T-cell (primary cell): ENCODE measurements around the gene HOXA3. TPM values are rescaled to one million over a fixed set of nuclear protein-coding genes. Genes with fewer than 3 reads are reported as not detected.

Experiments
- ATAC-seq, 4 experiments: fragments of 200-7000 bp in 3 of 4; fragments of 150-1000 bp in 1 of 4; cut with Tn5 transposase; replicated peaks in 1 of 4; 1 replicate in 3 of 4; 2 replicates in 1 of 4; pipeline ENCODE4 v1.10.0; 2021; ENCODE audit warnings: moderate library complexity in 3 of 4, mild to moderate bottlenecking in 2 of 4, moderate number of reproducible peaks in 1 of 4
- CTCF ChIA-PET, 2 donors: fragments of 300-600 bp; sonication (Branson Sonifier 250); formaldehyde crosslinking; loops; one replicate each; lab custom pipeline; 2022; ENCODE audit warnings: antibody characterized with exemption in 2 of 2; lab: Charles Lee
- POLR2A ChIA-PET, 2 donors: fragments of 300-600 bp; sonication (Branson Sonifier 250); formaldehyde crosslinking; loops; one replicate each; lab custom pipeline; 2022; ENCODE audit warnings: antibody characterized with exemption in 2 of 2; lab: Charles Lee
- DNase-seq, 35 experiments: peaks; one replicate each; pipeline versions ENCODE4 v3.0.0 to v3.0.0-alpha.2; 2013 to 2023
- H3K27ac ChIP-seq: one replicate; pipeline ENCODE4 v1.5.1; 2013; ENCODE audit warnings: low read length
- H3K27me3 ChIP-seq, 2 experiments: replicated peaks in 1 of 2; 1 replicate in 1 of 2; 2 replicates in 1 of 2; pipeline versions ENCODE4 v1.6.1 to v1.7.0; 2013; ENCODE audit warnings: low read length in 1 of 2, mixed read lengths in 1 of 2; ENCODE audit not compliant: control insufficient read depth in 2 of 2, insufficient read depth in 2 of 2; ENCODE audit errors: extremely low read depth in 1 of 2
- H3K36me3 ChIP-seq, 2 donors: 1 replicate in 1 of 2; 2 replicates in 1 of 2; pipeline versions ENCODE4 v1.6.1 to v1.7.0; 2013; ENCODE audit warnings: low read length in 1 of 2; ENCODE audit not compliant: control insufficient read depth in 2 of 2, insufficient read depth in 1 of 2; ENCODE audit errors: extremely low read depth in 1 of 2
- H3K4me1 ChIP-seq, 2 experiments: 1 replicate in 1 of 2; 2 replicates in 1 of 2; pipeline versions ENCODE4 v1.6.1 to v1.7.0; 2013; ENCODE audit warnings: low read length in 2 of 2, mixed read lengths in 1 of 2; ENCODE audit not compliant: insufficient read depth in 2 of 2, control insufficient read depth in 1 of 2; ENCODE audit errors: extremely low read depth in 1 of 2
- H3K4me3 ChIP-seq, 2 donors: 1 replicate in 1 of 2; 2 replicates in 1 of 2; pipeline versions ENCODE4 v1.5.1 to v1.7.0; 2013; ENCODE audit warnings: mild to moderate bottlenecking in 2 of 2, low read length in 1 of 2, moderate library complexity in 1 of 2; ENCODE audit not compliant: control insufficient read depth in 1 of 2; ENCODE audit errors: extremely low read depth in 1 of 2
- H3K9me3 ChIP-seq: 2 replicates; pipeline ENCODE4 v1.7.0; 2013
- H3K27ac Mint-ChIP-seq, 2 donors: one replicate each; pipeline ENCODE4 v1.8.0; 2020 to 2021; ENCODE audit warnings: mild to moderate bottlenecking in 2 of 2, mixed read lengths in 2 of 2
- H3K27me3 Mint-ChIP-seq, 2 donors: one replicate each; pipeline ENCODE4 v1.8.0; 2021 to 2022; ENCODE audit warnings: mixed read lengths in 2 of 2
- H3K36me3 Mint-ChIP-seq: one replicate; pipeline ENCODE4 v1.8.0; 2021; ENCODE audit warnings: mixed read lengths
- H3K4me1 Mint-ChIP-seq, 3 donors: one replicate each; pipeline ENCODE4 v1.8.0; 2020 to 2022; ENCODE audit warnings: mixed read lengths in 3 of 3, mild to moderate bottlenecking in 1 of 3
- H3K4me3 Mint-ChIP-seq, 3 donors: one replicate each; pipeline ENCODE4 v1.8.0; 2020 to 2022; ENCODE audit warnings: mild to moderate bottlenecking in 3 of 3, mixed read lengths in 3 of 3, moderate library complexity in 3 of 3
- H3K9me3 Mint-ChIP-seq, 3 donors: one replicate each; pipeline ENCODE4 v1.8.0; 2020 to 2022; ENCODE audit warnings: mixed read lengths in 3 of 3
- WGBS: methylation state at CpG from one replicate; pipeline ENCODE4 v1.1.5; 2013; ENCODE audit warnings: missing lambda C conversion rate; ENCODE audit not compliant: insufficient coverage; 5-methylcytosine and 5-hydroxymethylcytosine counted together
- total RNA-seq, 35 experiments: library from RNA in 6 of 35; stranded (reverse) in 6 of 35; fragments of 120-200 nt in 1 of 35; gene quantifications; one replicate each; pipeline versions ENCODE4 v1.2.1 to v1.2.4 and lab custom pipeline; 2013 to 2026

Gene HOXA3
- total RNA-seq, 5 donors from 2014 or later (not counting 1 experiment from before 2014, with no cell fraction given): 0.79 to 1.4 TPM; not detected in 3

- Mint-ChIP-seq H3K9me3 (no peaks in the 10 kb centered on the region), H3K4me3 (no peak overlapping the region), H3K27ac (no peak overlapping the region), H3K4me1 (no peaks in the 10 kb centered on the region), H3K36me3 (no peaks in the 10 kb centered on the region), H3K27me3 (peaks cover 0 to 6% of the 10 kb centered on the region in 2 donors)
- Histone ChIP-seq H3K36me3 (no peaks in the 10 kb centered on the region), H3K27me3 (peaks cover 0 to 41% of the 10 kb centered on the region in 2 experiments), H3K4me3 (no peak overlapping the region), H3K27ac (no peak overlapping the region), H3K4me1 (no peaks in the 10 kb centered on the region), H3K9me3 (no peaks in the 10 kb centered on the region)
- ChIA-PET POLR2A (no interaction called here), CTCF (no interaction called here)
- DNase-seq: no peak
- no peak for ATAC-seq
- 63% methylated on average over 1 of the region's 3 CpGs for WGBS
Observed at GRCh38 chr7:27118580-27118979, 33.8 kb downstream of the HOXA3 start.

DNA sequence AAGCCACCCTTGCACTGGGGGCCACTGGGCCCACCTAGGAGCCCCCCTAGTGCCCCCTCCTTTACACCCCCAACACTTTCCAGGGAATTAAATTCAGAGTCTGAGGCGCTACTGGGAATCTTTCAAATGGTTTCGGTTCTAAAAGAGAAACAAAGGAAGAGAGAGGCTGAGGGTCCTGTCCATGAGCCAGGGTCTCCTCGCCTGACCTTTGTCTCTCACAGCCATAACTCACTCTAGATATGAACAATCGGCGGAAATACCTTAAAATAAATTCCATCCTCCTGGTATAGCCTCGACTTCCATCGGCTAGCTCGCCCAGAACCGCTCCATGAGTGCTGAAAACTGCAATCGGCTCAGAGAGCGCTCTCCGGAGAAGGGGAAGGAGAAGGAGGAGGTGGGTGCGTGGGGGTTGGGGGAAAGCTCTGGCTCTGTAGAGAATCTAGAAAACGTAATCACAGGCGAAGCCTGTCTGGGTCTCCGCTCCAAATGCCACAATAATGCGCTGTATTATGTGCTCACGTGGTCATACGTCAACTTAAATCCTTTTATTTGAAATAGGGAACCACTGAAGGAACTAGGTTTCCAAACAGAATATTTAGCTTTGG lies 34.4 kb downstream of the HOXA3 start:
- no peaks in the 10 kb centered on the region for H3K4me1 ChIP-seq
- H3K4me1 Mint-ChIP-seq: no peaks in the 10 kb centered on the region
- ATAC-seq: no peak
- H3K27ac ChIP-seq: no peak overlapping the region
- no peak overlapping the region for H3K4me3 Mint-ChIP-seq
- no peak overlapping the region for H3K27ac Mint-ChIP-seq
- no peaks in the 10 kb centered on the region for H3K36me3 Mint-ChIP-seq
- peaks cover 0 to 6% of the 10 kb centered on the region in 2 donors for H3K27me3 Mint-ChIP-seq
- H3K4me3 ChIP-seq: no peak overlapping the region
- POLR2A ChIA-PET: no interaction called here
- H3K27me3 ChIP-seq: peaks cover 0 to 40% of the 10 kb centered on the region in 2 experiments
- CTCF ChIA-PET: interaction anchor here in 1 of 2 donors (0.7 kb wide), 1 partner anchor 727 kb away, joined by 3 read pairs; no protein-coding TSS in a partner anchor
- no peak for DNase-seq
- WGBS: 95% methylated on average over 10 of the region's 19 CpGs
- no peaks in the 10 kb centered on the region for H3K9me3 ChIP-seq
- no peaks in the 10 kb centered on the region for H3K9me3 Mint-ChIP-seq
- no peaks in the 10 kb centered on the region for H3K36me3 ChIP-seq

DNA sequence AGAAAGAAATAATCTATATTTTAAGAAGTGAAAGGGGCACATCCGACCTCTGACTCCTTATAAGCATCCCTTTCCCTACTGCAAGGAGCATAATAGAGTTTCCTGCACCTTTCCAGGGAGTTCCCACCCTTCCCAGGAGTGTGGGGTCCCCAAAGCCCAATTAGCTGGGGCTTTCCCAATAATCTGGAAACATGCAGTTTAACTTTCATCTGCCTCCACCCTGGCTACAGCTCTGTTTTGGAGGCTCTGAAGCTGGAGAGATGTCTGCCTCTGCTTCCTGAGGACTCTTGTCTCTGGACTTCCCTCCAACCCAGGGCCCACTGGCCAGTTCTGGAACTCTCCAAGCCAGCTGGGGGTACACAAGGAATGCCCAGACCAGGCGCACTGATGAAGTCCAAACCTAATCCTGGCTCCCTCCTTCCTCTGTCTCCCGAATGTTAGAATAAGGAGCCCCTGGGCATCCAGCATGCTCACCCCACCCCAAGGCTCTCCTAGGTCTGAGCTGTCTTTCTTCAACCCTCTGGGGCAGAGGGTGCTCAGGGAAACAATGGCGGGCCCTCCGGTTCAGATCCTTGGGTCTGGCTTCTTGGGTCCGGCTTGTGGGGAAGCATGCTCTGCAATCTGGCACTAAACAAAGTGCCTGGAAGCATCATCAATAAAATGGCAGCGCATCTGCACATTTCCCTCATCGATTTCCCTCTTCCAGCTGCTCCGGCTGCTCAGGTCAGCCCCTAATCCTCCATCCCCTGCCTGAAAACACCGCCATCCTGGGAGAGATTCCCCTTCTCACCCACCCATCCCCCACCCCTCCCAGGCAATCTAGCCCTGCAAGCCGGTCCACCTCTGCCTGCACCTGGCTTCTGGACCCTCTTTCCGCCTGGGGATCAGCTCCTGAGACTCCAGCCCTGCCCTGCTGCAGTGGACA lies 35.2 kb downstream of the HOXA3 start:
- ChIA-PET CTCF (interaction anchor here in 1 of 2 donors (0.7 kb wide), 1 partner anchor 727 kb away, joined by 3 read pairs; no protein-coding TSS in a partner anchor), POLR2A (no interaction called here)
- no peak overlapping the region for H3K4me3 ChIP-seq
- Mint-ChIP-seq H3K27me3 (peaks cover 0 to 6% of the 10 kb centered on the region in 2 donors), H3K36me3 (no peaks in the 10 kb centered on the region), H3K4me3 (no peak overlapping the region), H3K9me3 (no peaks in the 10 kb centered on the region), H3K4me1 (no peaks in the 10 kb centered on the region), H3K27ac (no peak overlapping the region)
- peaks cover 0 to 41% of the 10 kb centered on the region in 2 experiments for H3K27me3 ChIP-seq
- H3K4me1 ChIP-seq: no peaks in the 10 kb centered on the region
- H3K27ac ChIP-seq: no peak overlapping the region
- DNase-seq (no peak), ATAC-seq (no peak)
- H3K36me3 ChIP-seq: no peaks in the 10 kb centered on the region
- no peaks in the 10 kb centered on the region for H3K9me3 ChIP-seq
- 82% methylated on average over 8 of the region's 12 CpGs for WGBS

DNA sequence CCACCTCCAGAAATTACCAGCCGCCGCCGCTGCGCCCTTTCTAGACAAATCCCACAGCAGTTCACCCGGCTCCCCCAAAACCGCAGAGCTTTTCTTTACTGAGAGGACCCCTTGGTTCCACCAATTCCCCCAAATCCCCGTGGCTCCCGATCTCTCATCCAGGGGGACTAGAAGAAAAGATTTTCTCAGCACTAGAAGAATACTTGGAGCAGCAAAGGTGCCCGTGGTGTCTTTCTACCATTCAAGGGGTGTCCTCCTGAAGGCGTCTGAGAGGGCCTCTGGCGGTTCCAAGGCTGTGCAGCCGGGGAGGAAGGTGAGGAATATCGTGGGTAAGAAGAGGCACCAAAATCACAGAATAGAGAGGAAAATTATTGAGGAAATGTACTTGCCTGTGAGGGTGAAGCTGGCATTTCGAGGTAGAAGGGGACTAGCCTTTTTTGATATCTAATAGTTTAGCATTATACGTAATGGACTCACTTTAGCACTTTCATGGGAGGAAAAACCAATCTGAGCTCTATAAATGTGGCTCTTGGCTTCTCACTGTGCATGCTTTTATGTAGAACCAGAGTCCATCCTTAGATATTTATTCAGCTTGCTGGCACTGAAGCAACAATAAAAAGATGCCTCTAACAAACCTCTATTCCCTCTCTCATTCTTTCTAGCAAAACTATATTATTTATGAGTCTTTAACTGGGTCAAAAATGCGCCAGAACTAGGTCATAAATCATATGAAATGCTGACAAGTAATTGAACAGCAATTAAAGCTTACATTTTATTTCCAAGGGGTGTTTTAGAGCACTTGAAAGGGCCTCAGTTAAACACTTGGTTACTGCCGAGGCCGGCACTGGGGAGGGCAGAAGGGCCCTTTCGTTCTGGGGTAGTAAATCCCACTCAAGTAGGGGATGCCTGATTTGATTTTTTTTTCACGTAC lies 36.1 kb downstream of the HOXA3 start:
- Mint-ChIP-seq H3K9me3 (no peaks in the 10 kb centered on the region), H3K4me3 (no peak overlapping the region), H3K27ac (no peak overlapping the region), H3K4me1 (no peaks in the 10 kb centered on the region), H3K27me3 (peaks cover 0 to 6% of the 10 kb centered on the region in 2 donors), H3K36me3 (no peaks in the 10 kb centered on the region)
- ATAC-seq (no peak), DNase-seq (no peak)
- CTCF ChIA-PET: no interaction called here
- Histone ChIP-seq H3K36me3 (no peaks in the 10 kb centered on the region), H3K27me3 (peaks cover 0 to 41% of the 10 kb centered on the region in 2 experiments), H3K4me3 (no peak overlapping the region), H3K9me3 (no peaks in the 10 kb centered on the region), H3K4me1 (no peaks in the 10 kb centered on the region), H3K27ac (no peak overlapping the region)
- WGBS: 79% methylated on average over 8 of the region's 20 CpGs
- POLR2A ChIA-PET: interaction anchor here in 1 of 2 donors (0.5 kb wide), 1 partner anchor 1036 kb away, joined by 3 read pairs; no protein-coding TSS in a partner anchor

GRCh38 chr7:27115221-27116026 lies 37.0 kb downstream of the HOXA3 start:
- no peaks in the 10 kb centered on the region for H3K36me3 Mint-ChIP-seq
- Histone ChIP-seq H3K9me3 (no peaks in the 10 kb centered on the region), H3K27me3 (peaks cover 0 to 38% of the 10 kb centered on the region in 2 experiments), H3K36me3 (no peaks in the 10 kb centered on the region), H3K4me3 (no peak overlapping the region), H3K27ac (no peak overlapping the region), H3K4me1 (no peaks in the 10 kb centered on the region)
- no peaks in the 10 kb centered on the region for H3K4me1 Mint-ChIP-seq
- no peak for DNase-seq
- ATAC-seq: no peak
- H3K27ac Mint-ChIP-seq: no peak overlapping the region
- H3K4me3 Mint-ChIP-seq: no peak overlapping the region
- H3K27me3 Mint-ChIP-seq: peaks cover 0 to 6% of the 10 kb centered on the region in 2 donors
- ChIA-PET CTCF (no interaction called here), POLR2A (interaction anchor here in 1 of 2 donors (0.5 kb wide), 1 partner anchor 1037 kb away, joined by 3 read pairs; no protein-coding TSS in a partner anchor)
- no peaks in the 10 kb centered on the region for H3K9me3 Mint-ChIP-seq
- 95% methylated on average over 37 of the region's 45 CpGs for WGBS
